Vagina (tissue), 2 donors: ENCODE results near the gene TMC3.

Experiments used
- POLR2A ChIP-seq, 2 donors: fragments of 450-650 bp; IDR thresholded peaks; one replicate each; pipeline ENCODE4 v1.6.1; 2017; ENCODE audit warnings: antibody characterized with exemption in 2 of 2, mild to moderate bottlenecking in 2 of 2, moderate library complexity in 2 of 2
- TF ChIP-seq, protein P1 (sequence below), 3 experiments: fragments of 450-650 bp in 2 of 3; fragments of 200-600 bp in 1 of 3; sonication (generic) in 1 of 3; IDR thresholded peaks; one replicate each; pipeline ENCODE4 v1.5.1; 2017 to 2019; ENCODE audit warnings: antibody characterized with exemption in 3 of 3, mild to moderate bottlenecking in 2 of 3, moderate library complexity in 2 of 3

DNA sequence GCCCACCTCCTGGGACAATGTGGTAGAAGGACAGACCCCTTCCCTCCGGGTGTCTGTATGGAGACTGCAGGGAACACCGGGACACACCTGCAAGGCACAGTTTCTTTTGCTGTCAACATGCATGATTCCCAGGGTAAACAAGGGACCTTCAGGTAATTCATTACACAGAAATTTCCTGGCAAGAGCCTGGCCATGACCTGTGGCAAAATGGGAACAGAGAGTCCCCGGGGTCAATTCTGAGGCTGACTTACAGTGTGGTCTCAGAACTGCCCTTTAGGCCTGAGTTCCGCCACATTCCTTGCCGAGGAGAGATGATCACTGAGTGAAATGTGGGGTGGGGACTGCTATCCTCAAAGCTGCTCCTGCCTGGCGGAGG is 56.4 kb downstream of the TMC3 start:
- TF ChIP-seq, protein P1, sequence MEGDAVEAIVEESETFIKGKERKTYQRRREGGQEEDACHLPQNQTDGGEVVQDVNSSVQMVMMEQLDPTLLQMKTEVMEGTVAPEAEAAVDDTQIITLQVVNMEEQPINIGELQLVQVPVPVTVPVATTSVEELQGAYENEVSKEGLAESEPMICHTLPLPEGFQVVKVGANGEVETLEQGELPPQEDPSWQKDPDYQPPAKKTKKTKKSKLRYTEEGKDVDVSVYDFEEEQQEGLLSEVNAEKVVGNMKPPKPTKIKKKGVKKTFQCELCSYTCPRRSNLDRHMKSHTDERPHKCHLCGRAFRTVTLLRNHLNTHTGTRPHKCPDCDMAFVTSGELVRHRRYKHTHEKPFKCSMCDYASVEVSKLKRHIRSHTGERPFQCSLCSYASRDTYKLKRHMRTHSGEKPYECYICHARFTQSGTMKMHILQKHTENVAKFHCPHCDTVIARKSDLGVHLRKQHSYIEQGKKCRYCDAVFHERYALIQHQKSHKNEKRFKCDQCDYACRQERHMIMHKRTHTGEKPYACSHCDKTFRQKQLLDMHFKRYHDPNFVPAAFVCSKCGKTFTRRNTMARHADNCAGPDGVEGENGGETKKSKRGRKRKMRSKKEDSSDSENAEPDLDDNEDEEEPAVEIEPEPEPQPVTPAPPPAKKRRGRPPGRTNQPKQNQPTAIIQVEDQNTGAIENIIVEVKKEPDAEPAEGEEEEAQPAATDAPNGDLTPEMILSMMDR (IDR thresholded peaks at IDR 0.05) = no peak
- no peak for TF ChIP-seq POLR2A (IDR thresholded peaks at IDR 0.05)
